SK-N-SH (cell line): ENCODE measurements around the gene ELF3. TPM values are rescaled to one million over a fixed set of nuclear protein-coding genes. Genes with fewer than 3 reads are reported as not detected.
A peak's percentile ranks its signal among the peaks of the same experiment; 100 is the strongest.

ENCODE experiments used
- CTCF ChIA-PET: fragments of 300-600, 350-600 bp; formaldehyde crosslinking; extraction: SDS; loops from one replicate; lab custom pipeline; 2021; lab: Yijun Ruan, JAX
- POLR2A ChIA-PET: fragments of 350-600 bp; sonication (Branson Sonifier 250); formaldehyde crosslinking; extraction: SDS; loops from one replicate; lab custom pipeline; 2020; ENCODE audit warnings: antibody characterized with exemption, inconsistent platforms; lab: Yijun Ruan, JAX
- DNase-seq: peaks from one replicate; pipeline ENCODE4 v3.0.0; 2012
- H2AFZ ChIP-seq: fragments of 200-600 bp; sonication (generic); 2 replicates; pipeline ENCODE4 v1.8.1; 2016; ENCODE audit warnings: antibody characterized with exemption, mild to moderate bottlenecking, low read depth
- H3F3A ChIP-seq: fragments of 200-600 bp; sonication (generic); replicated peaks from 2 replicates; pipeline ENCODE3; 2016; ENCODE audit warnings: antibody characterized with exemption, mild to moderate bottlenecking; ENCODE audit not compliant: insufficient read depth
- H3K27ac ChIP-seq, 2 experiments: fragments of 200-500 bp in 1 of 2; fragments of 200-600 bp in 1 of 2; sonication (Bioruptor generic) in 1 of 2; sonication (generic), shearing (Covaris generic) in 1 of 2; 2 replicates each; pipeline versions ENCODE4 v1.5.1 to v1.6.1; 2014 to 2016; ENCODE audit warnings: low read depth in 2 of 2, inconsistent platforms in 1 of 2, low read length in 1 of 2, mild to moderate bottlenecking in 1 of 2, mixed read lengths in 1 of 2
- H3K27me3 ChIP-seq: fragments of 200-600 bp; sonication (generic), shearing (Covaris generic); 2 replicates; pipeline ENCODE4 v1.6.1; 2016; ENCODE audit warnings: mixed run types; ENCODE audit not compliant: insufficient read depth
- H3K36me3 ChIP-seq, 2 experiments: fragments of 200-500 bp in 1 of 2; fragments of 200-600 bp in 1 of 2; sonication (Bioruptor generic) in 1 of 2; sonication (generic) in 1 of 2; replicated peaks in 1 of 2; 2 replicates each; pipeline versions ENCODE3 to v1.5.1; 2014 to 2016; ENCODE audit warnings: low read length in 1 of 2, mild to moderate bottlenecking in 1 of 2; ENCODE audit not compliant: insufficient read depth in 2 of 2, control insufficient read depth in 1 of 2
- H3K4me1 ChIP-seq, 2 experiments: fragments of 200-500 bp in 1 of 2; fragments of 200-600 bp in 1 of 2; sonication (Bioruptor generic) in 1 of 2; sonication (generic), shearing (Covaris generic) in 1 of 2; 2 replicates each; pipeline versions ENCODE4 v1.5.1 to v1.6.1; 2014 to 2016; ENCODE audit warnings: low read depth in 1 of 2, low read length in 1 of 2, mixed run types in 1 of 2; ENCODE audit not compliant: insufficient read depth in 2 of 2, control insufficient read depth in 1 of 2
- H3K4me2 ChIP-seq: fragments of 200-600 bp; sonication (generic), shearing (Covaris generic); 2 replicates; pipeline ENCODE4 v1.6.1; 2017; ENCODE audit warnings: mixed run types
- H3K4me3 ChIP-seq, 2 experiments: fragments of 200-500 bp in 1 of 2; fragments of 200-600 bp in 1 of 2; sonication (Bioruptor generic) in 1 of 2; sonication (generic), shearing (Covaris generic) in 1 of 2; 2 replicates each; pipeline versions ENCODE4 v1.5.1 to v1.8.1; 2014 to 2016; ENCODE audit warnings: low read depth in 2 of 2, inconsistent platforms in 1 of 2, low read length in 1 of 2, mild to moderate bottlenecking in 1 of 2, mixed read lengths in 1 of 2, moderate library complexity in 1 of 2
- H3K79me2 ChIP-seq: fragments of 200-600 bp; sonication (generic); 2 replicates; pipeline ENCODE4 v1.8.1; 2017; ENCODE audit warnings: mild to moderate bottlenecking; ENCODE audit not compliant: insufficient read depth
- H3K9ac ChIP-seq: fragments of 200-600 bp; sonication (generic); 2 replicates; pipeline ENCODE4 v1.6.1; 2017; ENCODE audit warnings: mixed run types
- H3K9me2 ChIP-seq: fragments of 200-600 bp; sonication (generic); 2 replicates; pipeline ENCODE4 v1.6.1; 2017; ENCODE audit warnings: mixed run types
- H3K9me3 ChIP-seq: fragments of 200-600 bp; sonication (generic); 2 replicates; pipeline ENCODE4 v1.6.1; 2017; ENCODE audit warnings: mixed run types, mild to moderate bottlenecking, moderate library complexity
- H4K20me1 ChIP-seq: fragments of 200-600 bp; sonication (generic); 2 replicates; pipeline ENCODE4 v1.6.1; 2017; ENCODE audit warnings: mild to moderate bottlenecking, mixed run types; ENCODE audit not compliant: insufficient read depth
- CTCF ChIP-seq: fragments of 200-600 bp; sonication (generic); IDR thresholded peaks from 2 replicates; pipeline ENCODE4 v1.6.1; 2017; ENCODE audit warnings: antibody characterized with exemption, mild to moderate bottlenecking, moderate library complexity
- EZH2phosphoT487 ChIP-seq: fragments of 200-600 bp; sonication (generic); IDR thresholded peaks from 2 replicates; pipeline ENCODE4 v1.6.1; 2017; ENCODE audit warnings: low read depth, mixed run types, mild to moderate bottlenecking, antibody characterized with exemption, moderate library complexity, borderline replicate concordance
- FOSL2 ChIP-seq: IDR thresholded peaks from 2 replicates; pipeline ENCODE4 v1.4.0; 2012; ENCODE audit warnings: low read depth, mild to moderate bottlenecking, moderate library complexity, borderline replicate concordance
- FOXM1 ChIP-seq: IDR thresholded peaks from 2 replicates; pipeline ENCODE4 v1.4.0; 2012; ENCODE audit warnings: low read depth, mild to moderate bottlenecking
- JUND ChIP-seq: IDR thresholded peaks from 2 replicates; pipeline ENCODE4 v1.4.0; 2012
- MEF2A ChIP-seq: IDR thresholded peaks from 2 replicates; pipeline ENCODE4 v1.4.0; 2012; ENCODE audit warnings: low read depth, borderline replicate concordance
- NFIC ChIP-seq: IDR thresholded peaks from 2 replicates; pipeline ENCODE4 v1.4.0; 2012; ENCODE audit warnings: borderline replicate concordance
- NRF1 ChIP-seq: IDR thresholded peaks from 2 replicates; pipeline ENCODE4 v1.6.1; 2012; ENCODE audit warnings: low read depth, mild to moderate bottlenecking, low read length
- PBX3 ChIP-seq: IDR thresholded peaks from 2 replicates; pipeline ENCODE4; 2012
- POLR2AphosphoS5 ChIP-seq: IDR thresholded peaks from 2 replicates; pipeline ENCODE4 v1.6.1; 2012; ENCODE audit warnings: low read depth, low read length
- RAD21 ChIP-seq: IDR thresholded peaks from 2 replicates; pipeline ENCODE4 v1.6.1; 2012; ENCODE audit warnings: mild to moderate bottlenecking, low read length
- RCOR1 ChIP-seq: fragments of 150-350 bp; IDR thresholded peaks from 2 replicates; pipeline ENCODE4 v1.6.1; 2017; ENCODE audit warnings: antibody characterized with exemption, low read length
- REST ChIP-seq: IDR thresholded peaks from 2 replicates; pipeline ENCODE4 v1.6.1; 2012; ENCODE audit warnings: mild to moderate bottlenecking, low read depth, low read length, moderate library complexity
- RXRA ChIP-seq: IDR thresholded peaks from 2 replicates; pipeline ENCODE4 v1.4.0; 2012; ENCODE audit warnings: low read depth, mild to moderate bottlenecking, borderline replicate concordance
- SIN3A ChIP-seq: IDR thresholded peaks from 2 replicates; pipeline ENCODE4 v1.6.1; 2012; ENCODE audit warnings: low read depth, mild to moderate bottlenecking, low read length, moderate library complexity, borderline replicate concordance
- SMC3 ChIP-seq: IDR thresholded peaks from 2 replicates; pipeline ENCODE4 v1.6.1; 2012; ENCODE audit warnings: low read depth, low read length, improper control_type of control experiment
- WGBS: methylation state at CpG from one replicate; pipeline ENCODE4 v1.1.6; 2017; ENCODE audit warnings: low lambda C conversion rate; 5-methylcytosine and 5-hydroxymethylcytosine counted together
- polyA plus RNA-seq, 3 experiments: library from polyadenylated mRNA; depleted of rRNA; stranded (reverse); fragments of >200 nt; gene quantifications; 2 replicates each; pipeline ENCODE4 v1.2.3, GENCODE V29; 2012

Gene ELF3
- polyA plus RNA-seq, 1 of the 3 experiments (the other 2 are of a cell fraction): 0.10 TPM

- ChIA-PET POLR2A (interaction anchor here (1.0 kb wide), 1 partner anchor 90 kb away, joined by 5 read pairs; no protein-coding TSS in a partner anchor), CTCF (interaction anchor here (0.6 to 9.6 kb wide), 9 partner anchors 9 to 139 kb away, joined by 3 to 58 read pairs (median 6); partner anchors contain the start of gene SHISA4)
- H3K9me3 ChIP-seq: no peaks in the 10 kb centered on the region
- TF ChIP-seq PBX3 (no peak), NRF1 (no peak), REST (no peak), FOSL2 (no peak), SMC3 (no peak), JUND (no peak), EZH2phosphoT487 (no peak), SIN3A (no peak), RCOR1 (no peak), FOXM1 (no peak), MEF2A (no peak), RXRA (no peak), NFIC (no peak), CTCF (no peak), POLR2AphosphoS5 (no peak), RAD21 (no peak)
- peak overlapping the region; percentile 69; the same call in 1 of the 2 replicates for H2AFZ ChIP-seq
- peak overlapping the region; percentile 72; the same call in 1 of the 2 replicates for H3K4me2 ChIP-seq
- H3K79me2 ChIP-seq: peaks cover 43% of the 10 kb centered on the region
- peak overlapping the region; percentile 23 to 66; a peak in 2 of 4 replicates for H3K27ac ChIP-seq
- 54% methylated on average over 11 of the region's 31 CpGs for WGBS
- no peaks in the 10 kb centered on the region for H3K9me2 ChIP-seq
- H3K27me3 ChIP-seq: no peaks in the 10 kb centered on the region
- H3K4me3 ChIP-seq: peak overlapping the region; percentile 67 to 69
- peaks cover 4% of the 10 kb centered on the region for H3F3A ChIP-seq
- H3K36me3 ChIP-seq: peaks cover 0 to 2% of the 10 kb centered on the region in 2 experiments
- peak; percentile 95 for DNase-seq
- H4K20me1 ChIP-seq: peaks cover 12% of the 10 kb centered on the region
- peak overlapping the region; percentile 32; the same call in 1 of the 2 replicates for H3K9ac ChIP-seq
- H3K4me1 ChIP-seq: peaks cover 0 to 8% of the 10 kb centered on the region in 2 experiments; a peak in 2 of 4 replicates
Measured at GRCh38 chr1:201982082-201982622, 28.2 kb upstream of the ELF3 start.
